Liver (tissue), 9 donors: Measurements from ENCODE around the gene GRK3. TPM values are rescaled to one million over a fixed set of nuclear protein-coding genes. Genes with fewer than 3 reads are reported as not detected.

Experiments
- DNase-seq: peaks from one replicate; pipeline ENCODE4 v3.0.0-alpha.2; 2017; ENCODE audit warnings: low spot score
- H3K27ac ChIP-seq, 2 donors: one replicate each; pipeline ENCODE4 v1.7.0; 2013; ENCODE audit warnings: inconsistent platforms in 2 of 2, low read length in 2 of 2, control low read depth in 1 of 2, low read depth in 1 of 2, mild to moderate bottlenecking in 1 of 2
- H3K27me3 ChIP-seq, 4 donors: one replicate each; pipeline versions ENCODE4 v1.6.1 to v1.7.0; 2013; ENCODE audit warnings: low read length in 3 of 4, inconsistent platforms in 1 of 4, mild to moderate bottlenecking in 1 of 4, moderate library complexity in 1 of 4; ENCODE audit not compliant: control insufficient read depth in 4 of 4, insufficient read depth in 4 of 4
- H3K36me3 ChIP-seq, 4 donors: one replicate each; pipeline versions ENCODE4 v1.6.1 to v1.7.0; 2013; ENCODE audit warnings: low read length in 3 of 4, mild to moderate bottlenecking in 3 of 4, low read depth in 1 of 4, moderate library complexity in 1 of 4; ENCODE audit not compliant: control insufficient read depth in 4 of 4, insufficient read depth in 3 of 4
- H3K4me1 ChIP-seq, 4 donors: one replicate each; pipeline versions ENCODE4 v1.6.1 to v1.7.0; 2013; ENCODE audit warnings: low read length in 3 of 4, mild to moderate bottlenecking in 3 of 4, moderate library complexity in 1 of 4; ENCODE audit not compliant: control insufficient read depth in 4 of 4, insufficient read depth in 4 of 4
- H3K4me3 ChIP-seq, 3 donors: one replicate each; pipeline versions ENCODE4 v1.6.1 to v1.7.0; 2013; ENCODE audit warnings: low read length in 3 of 3, control low read depth in 1 of 3, low read depth in 1 of 3, mild to moderate bottlenecking in 1 of 3
- H3K9ac ChIP-seq, 2 donors: one replicate each; pipeline ENCODE4 v1.7.0; 2013; ENCODE audit warnings: low read length in 2 of 2, mild to moderate bottlenecking in 2 of 2, moderate library complexity in 2 of 2, control low read depth in 1 of 2, low read depth in 1 of 2
- H3K9me3 ChIP-seq, 4 donors: one replicate each; pipeline versions ENCODE4 v1.6.1 to v1.7.0; 2013; ENCODE audit warnings: low read length in 3 of 4; ENCODE audit not compliant: control insufficient read depth in 4 of 4
- CTCF ChIP-seq: fragments of 150-350 bp; IDR thresholded peaks from 2 replicates; pipeline ENCODE4 v1.5.1; 2017; ENCODE audit warnings: improper control_type of control experiment, low read depth, low read length; ENCODE audit not compliant: missing input control
- EGR1 ChIP-seq, 2 donors: IDR thresholded peaks; 2 replicates each; pipeline ENCODE4 v1.6.1; 2016 to 2018; ENCODE audit warnings: antibody characterized with exemption in 2 of 2, low read depth in 2 of 2
- FOXA1 ChIP-seq: IDR thresholded peaks from 2 replicates; pipeline ENCODE4 v1.6.1; 2016; ENCODE audit warnings: antibody characterized with exemption
- FOXA2 ChIP-seq: IDR thresholded peaks from 2 replicates; pipeline ENCODE4 v1.6.1; 2016; ENCODE audit warnings: antibody characterized with exemption
- GABPA ChIP-seq, 2 donors: IDR thresholded peaks in 1 of 2; conservative IDR thresholded peaks in 1 of 2; 2 replicates each; pipeline ENCODE4 v1.6.1; 2016; ENCODE audit warnings: antibody characterized with exemption in 2 of 2, mild to moderate bottlenecking in 1 of 2, moderate library complexity in 1 of 2
- HNF4A ChIP-seq, 2 donors: conservative IDR thresholded peaks; 2 replicates each; pipeline ENCODE4 v1.6.1; 2016; ENCODE audit warnings: antibody characterized with exemption in 2 of 2, mild to moderate bottlenecking in 2 of 2
- HNF4G ChIP-seq: IDR thresholded peaks from 2 replicates; pipeline ENCODE4 v1.6.1; 2016; ENCODE audit warnings: antibody characterized with exemption
- JUND ChIP-seq, 2 donors: IDR thresholded peaks; 2 replicates each; pipeline ENCODE4 v1.6.1; 2016; ENCODE audit warnings: antibody characterized with exemption in 2 of 2
- MAX ChIP-seq: IDR thresholded peaks from 2 replicates; pipeline ENCODE4 v1.6.1; 2016; ENCODE audit warnings: antibody characterized with exemption
- NR2F2 ChIP-seq: IDR thresholded peaks from 2 replicates; pipeline ENCODE4 v1.6.1; 2016; ENCODE audit warnings: antibody characterized with exemption
- RXRA ChIP-seq, 2 donors: IDR thresholded peaks; 2 replicates each; pipeline ENCODE4 v1.6.1; 2017 to 2018; ENCODE audit warnings: antibody characterized with exemption in 2 of 2, mild to moderate bottlenecking in 1 of 2
- SP1 ChIP-seq: IDR thresholded peaks from 2 replicates; pipeline ENCODE4 v1.6.1; 2018; ENCODE audit warnings: antibody characterized with exemption, mild to moderate bottlenecking
- TAF1 ChIP-seq: conservative IDR thresholded peaks from 2 replicates; pipeline ENCODE4 v1.6.1; 2016; ENCODE audit warnings: antibody characterized with exemption, mild to moderate bottlenecking
- YY1 ChIP-seq: IDR thresholded peaks from 2 replicates; pipeline ENCODE4 v1.6.1; 2016; ENCODE audit warnings: antibody characterized with exemption, mild to moderate bottlenecking
- WGBS: extraction: QIAGEN DNeasy Blood & Tissue Kit; methylation state at CpG from one replicate; pipeline ENCODE4 v1.1.7; 2013; 5-methylcytosine and 5-hydroxymethylcytosine counted together
- polyA plus RNA-seq, 2 donors: library from polyadenylated mRNA; stranded (reverse) in 1 of 2; unstranded in 1 of 2; fragments of 200-250 nt in 1 of 2; fragments of >200 nt in 1 of 2; fragmentation: Nextera tagmentation in 1 of 2; extraction: Ambion mirVana in 1 of 2; gene quantifications; one replicate each; pipeline versions ENCODE4 v1.2.1 to v1.2.3, GENCODE V29; 2013 to 2015
- total RNA-seq, 2 donors: library from RNA; depleted of rRNA; stranded (reverse); fragments of >200 nt; gene quantifications; one replicate each; pipeline ENCODE4 v1.2.3, GENCODE V29; 2014
- TF ChIP-seq, protein P1 (sequence below): IDR thresholded peaks from 2 replicates; pipeline ENCODE4 v1.6.1; 2016; ENCODE audit warnings: antibody characterized with exemption, mild to moderate bottlenecking
- TF ChIP-seq, protein P2 (sequence below): IDR thresholded peaks from 2 replicates; pipeline ENCODE4 v1.6.1; 2016; ENCODE audit warnings: antibody characterized with exemption
- TF ChIP-seq, protein P3 (sequence below): IDR thresholded peaks from 2 replicates; pipeline ENCODE4 v1.6.1; 2016; ENCODE audit warnings: antibody characterized with exemption
- donor health status: healthy.
- donor health status: healthy.
- donor health status: healthy.
- donor health status: healthy.
- donor health status: healthy.

GRK3 gene
- total and polyA plus RNA-seq, 4 donors, result 0.79 to 6.5 (median 2.4) TPM

DNA sequence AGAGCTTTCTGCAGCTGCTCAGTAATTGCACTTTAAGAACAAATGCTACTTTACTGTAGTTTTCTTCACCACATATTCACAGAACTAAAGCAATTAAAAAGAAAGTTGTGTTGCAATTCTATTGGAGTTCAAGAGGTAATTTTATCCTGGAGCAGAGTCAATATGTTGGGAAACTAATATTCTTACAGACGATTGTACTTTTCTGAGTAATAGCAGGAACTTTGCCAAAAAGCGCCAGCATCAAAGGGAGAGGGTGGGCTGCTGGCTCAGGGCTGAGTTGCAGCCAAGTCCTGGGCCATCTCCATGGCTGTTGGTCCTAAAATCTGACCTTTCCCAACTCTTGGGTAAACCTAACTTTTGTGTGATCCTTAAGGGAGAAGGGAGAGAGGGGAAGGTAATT is 104.0 kb downstream of the GRK3 start:
- WGBS, result 22% methylated on average over 2 of the region's 2 CpGs
- no peaks in the 10 kb centered on the region for H3K27me3 ChIP-seq
- no peak overlapping the region for H3K27ac ChIP-seq
- peaks cover 13 to 25% (median 14%) of the 10 kb centered on the region in 4 donors for H3K4me1 ChIP-seq
- TF ChIP-seq HNF4A (conservative IDR thresholded peaks at IDR 0.05) (peak; percentile 59 to 70), YY1 (peak; percentile 19), FOXA1 (no peak), RXRA (IDR thresholded peaks at IDR 0.05) (peak; percentile 60 to 71), HNF4G (no peak), GABPA (IDR thresholded peaks at IDR 0.05 in 1 of 2, conservative IDR thresholded peaks at IDR 0.05 in 1 of 2) (no peak), NR2F2 (peak; percentile 48), SP1 (no peak), EGR1 (IDR thresholded peaks at IDR 0.05; ENCODE audit: low read depth in 2 of 2) (no peak), JUND (IDR thresholded peaks at IDR 0.05) (peak; percentile 48 to 59), MAX (no peak), TAF1 (no peak), FOXA2 (no peak)
- TF ChIP-seq, protein P1, sequence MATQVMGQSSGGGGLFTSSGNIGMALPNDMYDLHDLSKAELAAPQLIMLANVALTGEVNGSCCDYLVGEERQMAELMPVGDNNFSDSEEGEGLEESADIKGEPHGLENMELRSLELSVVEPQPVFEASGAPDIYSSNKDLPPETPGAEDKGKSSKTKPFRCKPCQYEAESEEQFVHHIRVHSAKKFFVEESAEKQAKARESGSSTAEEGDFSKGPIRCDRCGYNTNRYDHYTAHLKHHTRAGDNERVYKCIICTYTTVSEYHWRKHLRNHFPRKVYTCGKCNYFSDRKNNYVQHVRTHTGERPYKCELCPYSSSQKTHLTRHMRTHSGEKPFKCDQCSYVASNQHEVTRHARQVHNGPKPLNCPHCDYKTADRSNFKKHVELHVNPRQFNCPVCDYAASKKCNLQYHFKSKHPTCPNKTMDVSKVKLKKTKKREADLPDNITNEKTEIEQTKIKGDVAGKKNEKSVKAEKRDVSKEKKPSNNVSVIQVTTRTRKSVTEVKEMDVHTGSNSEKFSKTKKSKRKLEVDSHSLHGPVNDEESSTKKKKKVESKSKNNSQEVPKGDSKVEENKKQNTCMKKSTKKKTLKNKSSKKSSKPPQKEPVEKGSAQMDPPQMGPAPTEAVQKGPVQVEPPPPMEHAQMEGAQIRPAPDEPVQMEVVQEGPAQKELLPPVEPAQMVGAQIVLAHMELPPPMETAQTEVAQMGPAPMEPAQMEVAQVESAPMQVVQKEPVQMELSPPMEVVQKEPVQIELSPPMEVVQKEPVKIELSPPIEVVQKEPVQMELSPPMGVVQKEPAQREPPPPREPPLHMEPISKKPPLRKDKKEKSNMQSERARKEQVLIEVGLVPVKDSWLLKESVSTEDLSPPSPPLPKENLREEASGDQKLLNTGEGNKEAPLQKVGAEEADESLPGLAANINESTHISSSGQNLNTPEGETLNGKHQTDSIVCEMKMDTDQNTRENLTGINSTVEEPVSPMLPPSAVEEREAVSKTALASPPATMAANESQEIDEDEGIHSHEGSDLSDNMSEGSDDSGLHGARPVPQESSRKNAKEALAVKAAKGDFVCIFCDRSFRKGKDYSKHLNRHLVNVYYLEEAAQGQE, result no peak
- TF ChIP-seq, protein P2, sequence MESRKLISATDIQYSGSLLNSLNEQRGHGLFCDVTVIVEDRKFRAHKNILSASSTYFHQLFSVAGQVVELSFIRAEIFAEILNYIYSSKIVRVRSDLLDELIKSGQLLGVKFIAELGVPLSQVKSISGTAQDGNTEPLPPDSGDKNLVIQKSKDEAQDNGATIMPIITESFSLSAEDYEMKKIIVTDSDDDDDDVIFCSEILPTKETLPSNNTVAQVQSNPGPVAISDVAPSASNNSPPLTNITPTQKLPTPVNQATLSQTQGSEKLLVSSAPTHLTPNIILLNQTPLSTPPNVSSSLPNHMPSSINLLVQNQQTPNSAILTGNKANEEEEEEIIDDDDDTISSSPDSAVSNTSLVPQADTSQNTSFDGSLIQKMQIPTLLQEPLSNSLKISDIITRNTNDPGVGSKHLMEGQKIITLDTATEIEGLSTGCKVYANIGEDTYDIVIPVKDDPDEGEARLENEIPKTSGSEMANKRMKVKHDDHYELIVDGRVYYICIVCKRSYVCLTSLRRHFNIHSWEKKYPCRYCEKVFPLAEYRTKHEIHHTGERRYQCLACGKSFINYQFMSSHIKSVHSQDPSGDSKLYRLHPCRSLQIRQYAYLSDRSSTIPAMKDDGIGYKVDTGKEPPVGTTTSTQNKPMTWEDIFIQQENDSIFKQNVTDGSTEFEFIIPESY, result no peak
- TF ChIP-seq, protein P3, sequence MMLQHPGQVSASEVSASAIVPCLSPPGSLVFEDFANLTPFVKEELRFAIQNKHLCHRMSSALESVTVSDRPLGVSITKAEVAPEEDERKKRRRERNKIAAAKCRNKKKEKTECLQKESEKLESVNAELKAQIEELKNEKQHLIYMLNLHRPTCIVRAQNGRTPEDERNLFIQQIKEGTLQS, result no peak
- no peak overlapping the region for H3K9ac ChIP-seq
- no peak for DNase-seq
- H3K36me3 ChIP-seq, result no peaks in the 10 kb centered on the region
- no peaks in the 10 kb centered on the region for H3K9me3 ChIP-seq
- H3K4me3 ChIP-seq, result no peak overlapping the region

DNA sequence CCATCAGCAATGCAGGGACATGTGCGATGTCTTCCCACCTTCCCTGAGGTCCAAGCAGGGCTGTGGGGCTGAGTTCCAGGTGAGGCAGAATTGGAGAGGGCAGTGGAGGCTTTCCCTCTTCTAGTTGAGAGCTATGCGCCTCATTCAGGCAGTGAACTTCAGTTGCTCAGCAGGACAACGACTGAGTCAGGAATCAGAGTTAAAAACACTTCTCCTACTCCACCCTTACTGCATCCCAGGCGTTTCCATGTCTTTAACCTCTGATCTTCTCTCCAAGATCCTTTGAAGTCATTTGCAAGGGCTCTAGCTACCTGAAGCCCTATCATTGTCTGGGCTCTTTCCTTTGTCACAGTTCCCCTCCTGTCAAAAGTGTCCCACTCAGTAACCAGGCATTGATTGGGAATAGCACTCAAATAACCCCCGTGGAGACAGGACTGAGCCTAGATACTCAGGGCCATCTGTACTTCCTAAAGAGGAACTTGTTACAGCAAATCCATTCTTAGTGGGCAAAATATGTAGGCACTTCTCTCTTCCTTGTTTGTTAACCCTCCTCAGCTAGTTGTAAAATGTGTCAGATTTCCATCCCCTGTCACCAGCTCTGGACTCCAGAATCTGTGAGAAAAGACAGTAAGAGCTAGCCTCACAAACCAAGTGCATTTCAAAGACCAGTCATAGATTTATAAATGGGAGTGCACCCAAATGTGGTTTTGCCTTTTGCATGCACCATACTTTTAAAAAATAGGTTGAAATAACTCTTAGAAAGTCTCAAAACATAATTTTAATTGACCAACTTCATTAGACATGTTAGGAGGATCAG is 105.0 kb downstream of the GRK3 start:
- Histone ChIP-seq H3K27ac (no peak overlapping the region), H3K36me3 (no peaks in the 10 kb centered on the region), H3K4me1 (peaks cover 13 to 20% (median 14%) of the 10 kb centered on the region in 4 donors), H3K9ac (no peak overlapping the region), H3K27me3 (no peaks in the 10 kb centered on the region), H3K9me3 (no peaks in the 10 kb centered on the region), H3K4me3 (no peak overlapping the region)
- no peak for DNase-seq
- WGBS, result 85% methylated on average over 5 of the region's 5 CpGs
- TF ChIP-seq, protein P2, result no peak
- TF ChIP-seq CTCF, result no peak
- TF ChIP-seq FOXA2, result no peak
- no peak for TF ChIP-seq TAF1
- TF ChIP-seq GABPA (IDR thresholded peaks at IDR 0.05 in 1 of 2, conservative IDR thresholded peaks at IDR 0.05 in 1 of 2), result no peak
- TF ChIP-seq, protein P1, result no peak
- TF ChIP-seq, protein P3, result no peak
